Sigmoid colon (tissue), 4 donors: Measurements from ENCODE around the gene KCNG2.

ENCODE experiments used
- POLR2A ChIP-seq, 2 donors: fragments of 450-650 bp; IDR thresholded peaks; one replicate each; pipeline ENCODE4 v1.6.1; 2016; ENCODE audit warnings: antibody characterized with exemption in 2 of 2, mild to moderate bottlenecking in 2 of 2, moderate library complexity in 2 of 2
- POLR2AphosphoS5 ChIP-seq, 4 donors: sonication (generic); formaldehyde crosslinking; IDR thresholded peaks; one replicate each; pipeline ENCODE4 v1.6.1; 2017; ENCODE audit warnings: antibody characterized with exemption in 4 of 4
- TF ChIP-seq, protein P1 (sequence below), 4 experiments: fragments of 450-650 bp in 3 of 4; fragments of 200-600 bp in 1 of 4; IDR thresholded peaks; one replicate each; pipeline ENCODE4 v1.5.1; 2016 to 2019; ENCODE audit warnings: antibody characterized with exemption in 4 of 4, mild to moderate bottlenecking in 3 of 4, moderate library complexity in 2 of 4

DNA sequence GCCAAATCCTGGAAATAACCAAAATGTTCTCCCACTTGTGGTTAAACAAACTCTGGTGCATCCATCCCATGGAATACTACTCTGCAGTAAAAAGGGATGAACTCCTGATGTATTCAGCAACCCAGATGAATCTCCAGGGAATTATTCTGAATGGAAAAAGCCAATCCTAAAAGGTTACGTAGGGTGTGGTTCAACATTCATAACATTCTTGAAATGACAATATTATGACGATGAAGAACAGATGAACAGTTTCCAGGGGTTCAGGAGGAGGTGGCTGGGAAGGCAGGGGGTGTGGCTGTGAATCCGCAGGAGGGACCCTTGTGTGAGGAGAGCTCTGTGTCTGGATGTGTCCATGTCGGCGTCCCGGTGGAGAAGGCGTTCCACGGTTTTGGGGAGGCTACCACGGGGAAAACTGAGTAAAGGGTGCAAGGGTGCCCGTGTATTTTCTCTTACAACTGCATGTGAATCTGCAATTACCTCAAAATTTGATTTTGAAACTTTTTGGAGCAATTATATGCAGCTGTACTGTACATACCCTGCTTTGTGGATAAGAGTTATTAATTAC lies 47.3 kb downstream of the KCNG2 start:
- no peak for TF ChIP-seq POLR2AphosphoS5 (IDR thresholded peaks at IDR 0.05)
- TF ChIP-seq, protein P1, sequence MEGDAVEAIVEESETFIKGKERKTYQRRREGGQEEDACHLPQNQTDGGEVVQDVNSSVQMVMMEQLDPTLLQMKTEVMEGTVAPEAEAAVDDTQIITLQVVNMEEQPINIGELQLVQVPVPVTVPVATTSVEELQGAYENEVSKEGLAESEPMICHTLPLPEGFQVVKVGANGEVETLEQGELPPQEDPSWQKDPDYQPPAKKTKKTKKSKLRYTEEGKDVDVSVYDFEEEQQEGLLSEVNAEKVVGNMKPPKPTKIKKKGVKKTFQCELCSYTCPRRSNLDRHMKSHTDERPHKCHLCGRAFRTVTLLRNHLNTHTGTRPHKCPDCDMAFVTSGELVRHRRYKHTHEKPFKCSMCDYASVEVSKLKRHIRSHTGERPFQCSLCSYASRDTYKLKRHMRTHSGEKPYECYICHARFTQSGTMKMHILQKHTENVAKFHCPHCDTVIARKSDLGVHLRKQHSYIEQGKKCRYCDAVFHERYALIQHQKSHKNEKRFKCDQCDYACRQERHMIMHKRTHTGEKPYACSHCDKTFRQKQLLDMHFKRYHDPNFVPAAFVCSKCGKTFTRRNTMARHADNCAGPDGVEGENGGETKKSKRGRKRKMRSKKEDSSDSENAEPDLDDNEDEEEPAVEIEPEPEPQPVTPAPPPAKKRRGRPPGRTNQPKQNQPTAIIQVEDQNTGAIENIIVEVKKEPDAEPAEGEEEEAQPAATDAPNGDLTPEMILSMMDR (IDR thresholded peaks at IDR 0.05): no peak
- TF ChIP-seq POLR2A (IDR thresholded peaks at IDR 0.05): no peak
